ENCODE data around the gene RCBTB1.
"Not testable (repeated sequence)": the region's sequence is repeated elsewhere in the genome, so short reads cannot be mapped to it uniquely, and the experiment has no call there.

The RCBTB1 gene

DNA sequence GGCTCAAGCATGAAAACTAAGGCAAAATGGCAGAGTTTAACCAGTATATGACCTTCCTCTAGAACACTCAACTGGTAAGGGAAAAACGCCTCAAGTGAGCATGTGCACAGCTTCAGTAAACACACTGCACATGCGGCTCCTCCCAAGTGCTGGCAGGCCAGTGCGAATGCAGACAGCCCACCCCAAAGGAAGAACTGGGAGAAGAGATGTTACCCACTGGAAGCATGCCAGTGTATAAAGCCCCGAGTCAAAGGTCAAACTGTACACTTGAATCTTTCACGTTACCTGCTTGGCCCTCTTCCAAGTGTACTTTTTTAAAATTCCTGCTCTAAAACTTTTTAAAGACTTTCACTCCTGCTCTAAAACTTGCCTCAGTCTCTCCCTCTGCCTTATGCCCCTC lies 19.2 kb upstream of the RCBTB1 start:
- no peak for DNase-seq (ENCODE audit: low read depth)
- TF ChIP-seq, protein P1, sequence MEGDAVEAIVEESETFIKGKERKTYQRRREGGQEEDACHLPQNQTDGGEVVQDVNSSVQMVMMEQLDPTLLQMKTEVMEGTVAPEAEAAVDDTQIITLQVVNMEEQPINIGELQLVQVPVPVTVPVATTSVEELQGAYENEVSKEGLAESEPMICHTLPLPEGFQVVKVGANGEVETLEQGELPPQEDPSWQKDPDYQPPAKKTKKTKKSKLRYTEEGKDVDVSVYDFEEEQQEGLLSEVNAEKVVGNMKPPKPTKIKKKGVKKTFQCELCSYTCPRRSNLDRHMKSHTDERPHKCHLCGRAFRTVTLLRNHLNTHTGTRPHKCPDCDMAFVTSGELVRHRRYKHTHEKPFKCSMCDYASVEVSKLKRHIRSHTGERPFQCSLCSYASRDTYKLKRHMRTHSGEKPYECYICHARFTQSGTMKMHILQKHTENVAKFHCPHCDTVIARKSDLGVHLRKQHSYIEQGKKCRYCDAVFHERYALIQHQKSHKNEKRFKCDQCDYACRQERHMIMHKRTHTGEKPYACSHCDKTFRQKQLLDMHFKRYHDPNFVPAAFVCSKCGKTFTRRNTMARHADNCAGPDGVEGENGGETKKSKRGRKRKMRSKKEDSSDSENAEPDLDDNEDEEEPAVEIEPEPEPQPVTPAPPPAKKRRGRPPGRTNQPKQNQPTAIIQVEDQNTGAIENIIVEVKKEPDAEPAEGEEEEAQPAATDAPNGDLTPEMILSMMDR (conservative IDR thresholded peaks at IDR 0.05; ENCODE audit: low read depth, low read length) = no peak
- no peak overlapping the region for H3K4me3 ChIP-seq (ENCODE audit: low read depth, low read length)

DNA sequence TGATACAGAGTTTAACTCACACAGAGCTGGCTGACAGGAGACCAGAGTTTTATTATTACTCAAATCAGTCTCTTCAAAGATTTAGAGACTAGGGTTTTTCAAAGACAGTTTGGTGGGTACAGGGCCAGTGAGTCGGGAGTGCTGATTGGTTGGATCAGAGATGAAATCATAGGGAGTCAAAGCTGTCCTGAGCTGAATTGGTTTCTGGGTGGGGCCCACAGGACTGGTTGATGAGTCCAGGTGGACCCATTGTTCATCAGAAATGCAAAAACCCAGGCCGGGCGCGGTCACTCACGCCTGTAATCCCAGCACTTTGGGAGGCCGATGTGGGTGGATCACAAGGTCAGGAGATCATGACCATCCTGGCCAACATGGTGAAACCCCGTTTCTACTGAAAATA lies 17.3 kb upstream of the RCBTB1 start:
- H3K4me3 ChIP-seq (ENCODE audit: low read depth, low read length); DNase-seq (ENCODE audit: low read depth): not testable (repeated sequence)

DNA sequence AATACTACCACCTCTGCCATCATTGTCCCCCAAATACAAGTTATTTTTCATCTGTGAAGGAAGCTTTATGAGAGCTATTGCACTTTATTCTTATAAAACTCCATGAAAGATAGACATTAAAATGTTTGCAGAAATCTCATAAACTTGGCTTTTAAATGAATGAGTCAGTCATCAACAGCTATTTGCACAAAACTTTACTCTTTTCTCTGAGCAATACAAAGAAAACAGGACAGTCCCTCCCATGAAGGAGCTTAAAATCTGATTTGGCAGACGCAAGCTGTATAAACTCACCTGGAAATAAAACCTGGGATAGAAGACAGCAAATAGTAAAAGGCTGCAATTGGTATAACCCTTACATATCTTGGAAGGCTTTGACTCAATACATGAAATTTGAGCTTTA lies 16.6 kb upstream of the RCBTB1 start:
- TF ChIP-seq, protein P1 (conservative IDR thresholded peaks at IDR 0.05; ENCODE audit: low read depth, low read length) = no peak
- no peak overlapping the region for H3K4me3 ChIP-seq (ENCODE audit: low read depth, low read length)
- no peak for DNase-seq (ENCODE audit: low read depth)

DNA sequence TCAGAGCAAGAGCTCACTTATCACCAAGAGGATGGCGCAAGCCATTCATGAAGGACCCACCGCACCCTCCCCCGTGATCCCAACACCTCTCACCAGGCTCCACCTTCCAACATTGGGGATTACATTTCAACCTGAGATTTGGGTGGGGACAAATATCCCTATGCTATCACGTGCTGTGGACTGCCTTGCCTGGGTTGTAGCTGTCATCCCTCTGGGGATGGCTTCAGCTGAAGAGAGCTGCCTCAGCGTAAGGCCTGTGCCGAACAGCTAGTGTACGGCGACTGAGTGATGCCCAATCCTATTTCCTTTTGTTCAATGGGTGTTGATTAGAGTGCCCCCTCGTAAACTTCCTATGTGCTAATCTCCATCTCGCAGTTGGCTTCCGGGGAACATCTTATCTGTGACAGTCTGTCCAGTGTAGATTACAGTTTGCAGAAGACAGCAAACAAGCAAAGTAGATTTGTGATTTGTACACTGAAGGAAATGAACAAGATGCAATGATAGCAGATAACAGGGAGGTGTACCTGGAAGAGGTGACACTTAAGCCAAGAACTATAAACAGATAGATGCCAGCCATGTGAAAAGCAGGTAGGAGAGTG lies 11.8 kb upstream of the RCBTB1 start:
- DNase-seq (ENCODE audit: low read depth) = no peak
- TF ChIP-seq, protein P1 (conservative IDR thresholded peaks at IDR 0.05; ENCODE audit: low read depth, low read length) = no peak
- no peak overlapping the region for H3K4me3 ChIP-seq (ENCODE audit: low read depth, low read length)

DNA sequence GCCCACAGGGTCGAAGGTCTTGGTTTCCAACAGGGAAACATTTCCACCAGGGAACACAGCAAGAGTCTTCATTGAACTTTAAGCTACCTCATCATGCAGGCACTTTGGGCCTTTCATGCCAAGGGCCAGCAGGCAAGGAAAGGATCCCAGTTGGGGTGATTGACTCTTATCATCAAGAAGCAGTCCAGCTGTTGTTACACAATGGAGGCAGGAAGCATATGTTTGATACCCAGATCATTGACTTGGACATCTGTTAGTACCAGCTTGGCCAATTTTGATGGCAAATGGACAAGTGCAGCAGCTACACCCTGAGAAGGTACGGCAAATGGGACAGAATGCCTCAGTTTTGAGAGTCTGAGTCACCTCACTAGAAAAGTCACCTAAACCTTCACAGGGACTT lies 10.9 kb upstream of the RCBTB1 start:
- TF ChIP-seq, protein P1 (conservative IDR thresholded peaks at IDR 0.05; ENCODE audit: low read depth, low read length) = no peak
- DNase-seq (ENCODE audit: low read depth) = no peak
- no peak overlapping the region for H3K4me3 ChIP-seq (ENCODE audit: low read depth, low read length)

DNA sequence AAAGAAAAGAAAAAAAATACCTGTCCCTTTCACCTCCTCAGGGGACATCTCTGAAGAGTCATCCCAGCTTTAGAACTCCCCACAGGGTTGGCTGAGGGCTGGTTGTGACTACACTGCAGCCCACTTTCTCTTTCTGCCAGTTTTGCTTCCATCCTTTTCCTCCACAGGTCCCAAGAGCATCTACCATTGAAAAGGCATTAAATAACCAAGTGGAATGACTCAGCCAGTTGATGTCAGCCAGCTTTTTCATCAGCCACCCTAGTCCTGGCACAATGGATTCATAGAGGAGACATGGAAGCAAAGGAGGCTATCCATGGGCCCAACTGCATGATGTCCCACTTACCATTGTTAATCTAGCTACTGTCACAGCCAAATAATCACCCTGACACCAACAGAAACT lies 9.2 kb upstream of the RCBTB1 start:
- no peak overlapping the region for H3K4me3 ChIP-seq (ENCODE audit: low read depth, low read length)
- no peak for DNase-seq (ENCODE audit: low read depth)
- TF ChIP-seq, protein P1 (conservative IDR thresholded peaks at IDR 0.05; ENCODE audit: low read depth, low read length) = no peak

DNA sequence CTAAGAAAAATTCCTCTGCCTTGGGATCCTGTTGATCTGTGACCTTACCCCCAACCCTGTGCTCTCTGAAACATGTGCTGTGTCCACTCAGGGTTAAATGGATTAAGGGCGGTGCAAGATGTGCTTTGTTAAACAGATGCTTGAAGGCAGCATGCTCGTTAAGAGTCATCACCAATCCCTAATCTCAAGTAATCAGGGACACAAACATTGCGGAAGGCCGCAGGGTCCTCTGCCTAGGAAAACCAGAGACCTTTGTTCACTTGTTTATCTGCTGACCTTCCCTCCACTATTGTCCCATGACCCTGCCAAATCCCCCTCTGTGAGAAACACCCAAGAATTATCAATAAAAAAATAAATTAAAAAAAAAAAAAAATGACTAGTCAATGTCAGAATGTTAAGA lies 8.5 kb upstream of the RCBTB1 start:
- H3K4me3 ChIP-seq (ENCODE audit: low read depth, low read length); DNase-seq (ENCODE audit: low read depth): not testable (repeated sequence)

DNA sequence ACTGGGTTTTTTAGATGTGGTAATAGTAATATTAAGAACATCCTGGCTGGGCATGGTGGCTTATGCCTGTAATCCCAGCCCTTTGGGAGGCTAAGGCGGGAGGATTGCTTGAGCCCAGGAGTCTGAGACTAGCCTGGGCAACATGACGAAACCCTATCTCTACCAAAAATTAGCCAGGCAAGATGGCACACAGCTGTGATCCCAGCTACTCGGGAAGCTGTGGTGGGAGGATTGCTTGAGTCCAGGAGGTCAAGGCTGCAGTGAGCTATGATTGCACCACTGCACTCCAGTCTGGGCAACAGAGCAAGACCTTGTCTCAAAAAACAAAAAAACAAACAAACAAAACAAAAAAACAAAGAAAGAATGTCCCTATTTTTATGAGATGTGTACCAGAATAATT lies 5.4 kb upstream of the RCBTB1 start:
- not testable (repeated sequence) for H3K4me3 ChIP-seq (ENCODE audit: low read depth, low read length); DNase-seq (ENCODE audit: low read depth)

DNA sequence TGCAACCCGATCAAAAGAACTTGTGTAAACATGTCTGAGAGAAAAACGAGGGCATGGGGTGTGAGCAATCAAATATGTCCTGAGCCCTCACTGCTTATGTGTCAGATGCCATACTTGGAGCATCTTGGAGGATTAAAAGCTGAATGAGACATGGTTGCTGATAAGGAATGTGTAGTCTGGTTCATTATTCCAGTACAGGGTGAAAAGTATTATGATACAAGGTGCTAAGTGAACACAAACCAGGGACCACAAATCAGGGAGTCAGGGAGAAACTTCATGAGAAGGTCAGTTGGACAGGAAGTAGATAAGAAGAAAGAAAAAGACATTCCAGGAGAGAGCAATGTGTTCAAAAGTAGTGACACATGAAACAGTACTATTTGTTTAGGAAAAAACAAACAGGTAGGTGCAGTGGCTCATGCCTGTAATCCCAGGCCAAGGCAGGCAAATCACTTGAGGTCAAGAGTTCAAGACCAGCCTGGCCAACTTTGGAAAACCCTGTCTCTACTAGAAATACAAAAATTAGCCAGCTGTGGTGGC lies 2.0 kb upstream of the RCBTB1 start:
- H3K4me3 ChIP-seq (ENCODE audit: low read depth, low read length) = no peak overlapping the region
- TF ChIP-seq, protein P1 (conservative IDR thresholded peaks at IDR 0.05; ENCODE audit: low read depth, low read length) = no peak
- DNase-seq (ENCODE audit: low read depth) = peak; percentile 50

All from choroid plexus epithelial cell (primary cell).